HG02678 (cell line): ENCODE data around the gene YBEY.

ENCODE experiments used
- ATAC-seq: cut with Tn5 transposase; IDR thresholded peaks from one replicate; pipeline ENCODE4 v1.9.1; 2021; ENCODE audit warnings: mild to moderate bottlenecking, moderate library complexity; ENCODE audit not compliant: unreplicated experiment

The YBEY gene

DNA sequence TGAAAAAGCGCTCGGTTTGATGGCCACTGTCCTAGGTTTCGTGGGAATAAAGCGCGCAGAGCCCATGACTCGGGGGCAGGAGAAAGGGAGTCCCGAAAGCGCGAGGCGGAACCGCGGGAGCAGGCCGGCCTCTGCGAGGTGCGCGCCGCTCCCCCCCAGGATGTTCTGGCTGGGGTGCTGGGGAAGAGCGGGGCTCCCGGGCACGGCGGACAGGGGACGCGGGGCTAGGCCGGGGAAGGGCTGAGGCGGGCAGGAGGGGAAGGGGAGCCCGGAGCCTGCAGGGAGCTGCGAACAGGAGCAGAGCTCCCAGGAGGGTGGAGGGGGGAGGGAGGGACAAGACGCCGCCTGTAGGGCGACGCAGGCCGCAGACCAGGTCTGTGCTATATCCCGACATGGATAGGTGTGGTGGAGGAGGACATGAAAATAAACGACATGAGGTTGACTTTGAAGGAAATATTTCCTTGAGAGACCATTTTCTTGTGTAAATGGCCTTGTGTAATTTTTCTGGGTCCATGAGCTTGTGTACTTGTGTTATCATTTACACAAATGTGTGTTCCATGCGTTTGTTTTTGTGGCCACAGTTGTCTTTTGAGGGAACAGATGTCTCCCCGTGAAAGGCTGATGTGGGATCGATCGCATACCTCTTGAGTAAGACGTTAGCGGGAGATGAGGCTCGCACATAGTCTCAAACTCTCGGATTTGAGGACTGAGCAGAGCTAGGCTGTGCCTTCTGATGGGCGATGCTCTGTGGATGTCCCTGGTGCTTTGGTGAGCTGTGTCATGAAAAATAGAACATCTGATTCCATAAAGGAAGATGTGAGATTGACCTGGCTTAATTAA lies 39.2 kb downstream of the YBEY start:
- ATAC-seq = no peak

DNA sequence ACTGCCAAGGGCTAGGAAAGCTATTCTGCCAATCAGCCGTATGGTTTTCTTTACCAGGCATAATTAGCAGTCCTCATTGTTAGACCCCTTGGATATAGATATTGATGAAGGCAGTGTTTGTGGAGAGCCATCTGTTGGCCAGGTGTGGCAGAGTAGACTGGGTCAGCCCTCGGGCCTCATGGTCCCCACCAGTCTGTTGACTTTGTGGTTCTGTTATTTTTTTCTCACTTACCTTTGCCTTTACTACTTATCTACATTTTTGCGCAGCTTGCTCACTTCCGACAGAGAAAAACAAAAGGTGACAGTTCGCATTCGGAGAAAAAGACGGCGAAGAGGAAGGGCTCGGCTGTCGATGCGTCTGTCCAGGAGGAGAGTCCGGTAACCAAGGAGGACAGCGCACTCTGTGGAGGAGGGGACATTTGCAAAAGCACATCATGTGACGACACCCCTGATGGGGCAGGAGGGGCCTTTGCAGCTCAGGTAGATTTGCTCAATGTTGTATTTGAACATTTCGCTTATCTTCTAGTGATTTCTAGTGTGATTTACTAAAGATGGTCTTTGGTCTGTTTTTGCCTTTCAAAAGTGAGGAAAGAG lies 40.1 kb downstream of the YBEY start:
- ATAC-seq = no peak

DNA sequence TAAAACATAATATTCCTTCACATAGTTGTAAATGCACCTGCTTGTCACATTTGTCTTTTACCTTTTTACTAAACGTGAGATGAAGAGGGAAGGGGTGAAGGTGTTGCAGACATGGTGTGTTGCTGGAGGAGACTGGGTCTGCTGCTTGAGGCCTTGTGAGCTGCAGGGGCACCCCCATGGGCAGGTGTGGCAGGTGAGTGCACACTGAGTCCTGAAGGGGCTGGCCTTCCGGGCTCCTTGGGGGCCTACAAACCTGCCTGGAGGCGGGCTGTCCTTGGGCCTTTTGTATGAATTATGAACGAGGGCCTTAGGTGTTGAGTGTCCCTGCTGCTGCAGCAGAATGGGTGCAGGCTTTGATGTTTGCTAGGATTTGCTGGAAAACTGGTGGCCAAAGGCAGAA lies 41.6 kb downstream of the YBEY start:
- no peak for ATAC-seq

DNA sequence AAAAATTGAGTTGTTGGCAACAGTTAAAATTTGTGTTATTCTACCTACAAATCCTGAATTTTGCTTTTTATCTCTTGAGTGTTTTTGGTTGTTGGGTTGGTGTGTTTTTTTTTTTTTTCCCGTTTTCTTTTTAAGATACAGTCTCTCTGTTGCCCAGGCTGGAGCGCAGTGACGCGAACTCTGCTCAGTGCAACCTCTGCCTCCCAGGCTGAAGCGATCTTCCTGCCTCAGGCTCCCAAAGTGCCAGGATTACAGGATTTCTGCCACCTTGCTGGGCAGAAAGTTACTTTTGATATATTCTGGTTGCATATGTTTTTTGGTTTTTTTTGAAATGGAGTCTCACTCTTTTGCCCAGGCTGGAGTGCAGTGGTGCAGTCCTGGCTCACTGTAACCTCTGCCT lies 42.0 kb downstream of the YBEY start:
- ATAC-seq = no peak

DNA sequence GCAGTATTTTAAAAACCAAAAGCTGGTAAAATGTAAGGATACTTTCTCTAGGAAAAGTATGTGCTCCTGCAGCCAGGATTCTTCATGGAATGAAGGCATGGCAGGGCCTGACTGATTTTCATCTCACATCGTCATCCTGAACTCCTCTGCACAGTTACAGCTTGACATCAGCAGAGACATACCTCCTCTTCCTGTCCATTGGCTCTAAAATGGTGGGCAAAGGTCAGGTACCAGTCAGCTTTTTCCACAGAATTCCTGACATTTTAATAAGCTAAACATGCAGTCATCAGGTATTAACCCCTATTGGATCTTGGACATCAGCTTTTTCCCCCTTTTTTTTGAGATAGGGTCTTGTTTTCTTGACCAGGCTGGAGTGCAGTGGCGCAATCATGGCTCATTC lies 43.7 kb downstream of the YBEY start:
- ATAC-seq = no peak

DNA sequence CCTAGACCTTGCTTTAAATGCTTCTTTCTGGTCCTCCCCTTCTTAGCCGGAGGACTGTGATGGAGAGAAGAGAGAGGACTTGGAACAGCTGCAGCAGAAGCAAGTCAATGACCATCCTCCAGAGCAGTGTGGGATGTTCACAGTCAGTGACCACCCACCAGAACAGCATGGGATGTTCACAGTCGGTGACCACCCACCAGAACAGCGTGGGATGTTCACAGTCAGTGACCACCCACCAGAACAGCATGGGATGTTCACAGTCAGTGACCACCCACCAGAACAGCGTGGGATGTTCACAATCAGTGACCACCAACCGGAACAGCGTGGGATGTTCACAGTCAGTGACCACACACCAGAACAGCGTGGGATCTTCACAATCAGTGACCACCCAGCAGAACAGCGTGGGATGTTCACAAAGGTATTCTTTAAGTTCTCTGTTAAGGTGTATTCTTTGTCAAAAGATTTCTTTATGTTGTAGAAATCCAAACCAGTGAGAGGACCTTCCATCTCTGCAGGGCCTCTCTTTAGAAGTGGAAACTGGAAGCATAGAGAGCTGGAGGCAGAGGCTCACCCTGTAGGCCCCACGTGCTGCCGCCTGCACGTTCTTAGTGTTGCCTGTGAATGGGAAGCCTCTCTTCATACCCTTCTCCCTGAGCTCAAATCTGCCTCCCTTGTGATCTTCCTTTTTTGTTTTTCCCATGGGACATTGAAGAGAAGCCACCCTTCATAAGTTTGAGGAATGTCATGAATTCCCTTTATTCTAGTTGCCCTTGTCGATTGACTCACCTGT lies 48.4 kb downstream of the YBEY start:
- no peak for ATAC-seq

DNA sequence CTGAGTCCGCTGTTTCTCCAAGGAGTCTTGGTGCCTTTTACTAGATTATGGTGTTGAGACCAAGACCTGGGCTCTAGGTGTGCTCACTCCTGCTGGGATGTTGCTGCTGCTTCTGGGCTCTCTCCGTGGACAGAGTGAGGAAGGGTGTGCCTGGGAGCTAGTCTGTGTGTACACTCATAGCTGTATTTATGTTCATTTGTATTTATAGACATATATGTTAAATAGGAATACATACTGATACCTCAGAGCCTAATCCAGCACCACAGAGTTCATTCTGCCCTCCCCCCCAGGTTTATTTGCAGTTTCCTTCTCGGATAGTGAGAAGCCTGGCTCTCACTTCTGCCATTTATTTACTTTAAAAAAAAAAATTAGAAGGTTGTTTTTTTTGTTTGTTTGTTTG lies 50.5 kb downstream of the YBEY start:
- ATAC-seq = no peak

DNA sequence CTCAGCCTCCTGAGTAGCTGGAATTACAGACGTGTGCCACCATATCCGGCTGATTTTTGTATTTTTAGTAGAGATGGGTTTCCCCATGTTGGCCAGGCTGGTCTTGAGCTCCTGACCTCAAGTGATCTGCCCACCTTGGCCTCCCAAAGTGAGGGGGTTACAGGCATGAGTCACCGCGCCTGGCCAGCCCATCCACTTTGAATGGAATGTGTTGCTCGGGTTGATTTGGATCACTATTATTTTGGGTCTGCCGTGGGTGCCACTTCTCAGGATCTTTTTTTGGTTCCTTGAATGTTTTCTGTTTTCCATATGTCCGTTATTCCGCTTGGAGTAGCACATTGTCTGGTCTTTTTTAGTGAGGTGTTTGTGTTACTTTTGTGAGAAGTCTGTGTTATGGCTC lies 54.9 kb downstream of the YBEY start:
- no peak for ATAC-seq

DNA sequence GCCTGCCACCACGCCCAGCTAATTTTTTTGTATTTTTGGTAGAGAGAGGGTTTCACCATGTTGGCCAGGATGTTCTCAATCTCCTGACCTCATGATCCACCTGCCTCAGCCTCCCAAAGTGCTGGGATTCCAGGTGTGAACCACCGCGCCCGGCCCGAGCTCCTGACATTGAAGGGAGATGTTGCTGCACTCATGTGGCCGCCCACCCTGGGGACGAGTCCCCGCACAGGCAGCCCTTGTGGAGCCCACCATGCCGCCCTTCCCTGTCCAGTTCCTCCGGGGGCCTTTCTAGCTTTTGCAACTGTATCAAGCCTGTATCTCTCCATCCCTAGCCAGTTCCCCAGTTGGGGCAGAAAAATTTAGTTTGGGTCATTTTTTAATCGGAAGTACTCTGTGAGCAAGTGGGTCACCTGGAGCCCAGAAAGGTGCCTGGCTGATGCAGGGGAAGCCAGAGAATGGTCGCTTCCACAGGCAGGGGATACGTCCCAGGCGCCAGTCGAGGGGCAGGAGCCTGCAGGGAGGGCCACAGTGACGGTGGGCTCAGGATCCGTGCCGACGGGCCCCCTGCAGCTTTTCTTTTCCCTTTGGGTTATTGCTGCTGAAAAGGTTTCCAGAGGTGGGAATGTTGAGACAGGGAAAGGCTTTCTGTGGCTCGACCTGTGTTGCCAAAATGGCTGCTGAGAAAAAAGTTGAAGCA lies 58.2 kb downstream of the YBEY start:
- no peak for ATAC-seq

DNA sequence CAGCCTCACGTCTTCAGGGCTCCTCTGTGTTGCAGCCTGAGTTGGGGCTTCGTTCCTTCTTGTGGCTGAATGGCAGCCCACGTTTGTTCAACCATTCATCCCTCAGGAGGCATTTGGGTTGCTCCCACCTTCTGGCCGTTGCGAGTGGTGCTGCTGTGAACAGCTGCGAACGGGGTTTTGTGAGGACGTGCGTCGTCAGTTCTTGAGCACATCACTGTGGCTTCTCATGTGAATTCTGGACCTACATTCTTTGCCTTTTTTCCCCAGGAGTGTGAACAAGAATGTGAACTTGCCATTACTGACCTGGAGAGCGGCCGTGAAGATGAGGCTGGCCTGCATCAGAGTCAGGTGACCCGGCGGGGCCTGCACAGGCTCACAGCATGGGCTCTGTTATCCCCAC lies 59.7 kb downstream of the YBEY start:
- no peak for ATAC-seq

DNA sequence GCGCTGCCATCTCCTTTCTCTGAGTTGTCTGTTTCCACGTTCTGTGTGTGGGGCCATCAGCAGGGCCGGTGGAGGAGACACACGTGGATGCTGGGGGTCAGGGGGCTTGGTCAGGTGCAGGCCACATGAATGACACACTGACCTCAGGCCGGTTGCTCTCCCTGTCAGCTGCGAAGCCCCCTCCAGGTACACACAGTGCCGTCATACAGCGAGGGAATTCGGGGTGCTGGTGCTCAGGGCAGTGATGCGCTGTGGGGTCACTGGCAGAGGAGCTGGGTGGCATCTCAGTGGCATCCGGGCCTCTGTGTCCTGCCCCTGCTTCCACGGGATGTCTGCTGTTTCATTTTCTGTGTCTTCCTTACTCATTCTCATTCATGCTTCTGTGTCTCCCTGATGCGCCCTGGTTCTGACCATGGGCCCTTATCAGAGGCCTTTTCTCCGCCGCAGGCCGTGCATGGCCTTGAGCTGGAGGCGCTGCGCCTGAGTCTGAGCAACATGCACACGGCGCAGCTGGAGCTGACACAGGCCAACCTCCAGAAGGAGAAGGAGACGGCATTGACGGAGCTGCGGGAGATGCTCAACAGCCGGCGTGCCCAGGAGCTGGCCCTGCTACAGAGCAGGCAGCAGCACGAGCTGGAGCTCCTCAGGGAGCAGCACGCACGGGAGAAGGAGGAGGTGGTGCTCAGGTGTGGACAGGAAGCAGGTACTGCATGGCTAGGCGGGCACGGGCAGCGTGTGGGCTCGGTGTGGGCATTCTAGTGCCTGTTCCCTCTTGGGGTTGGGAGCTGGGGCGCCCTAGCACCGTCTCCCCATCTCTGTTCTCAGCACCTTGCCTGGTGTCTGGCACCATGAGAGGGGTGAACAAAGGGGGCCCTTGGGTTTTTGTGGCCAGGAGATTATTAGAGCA lies 60.4 kb downstream of the YBEY start:
- no peak for ATAC-seq

DNA sequence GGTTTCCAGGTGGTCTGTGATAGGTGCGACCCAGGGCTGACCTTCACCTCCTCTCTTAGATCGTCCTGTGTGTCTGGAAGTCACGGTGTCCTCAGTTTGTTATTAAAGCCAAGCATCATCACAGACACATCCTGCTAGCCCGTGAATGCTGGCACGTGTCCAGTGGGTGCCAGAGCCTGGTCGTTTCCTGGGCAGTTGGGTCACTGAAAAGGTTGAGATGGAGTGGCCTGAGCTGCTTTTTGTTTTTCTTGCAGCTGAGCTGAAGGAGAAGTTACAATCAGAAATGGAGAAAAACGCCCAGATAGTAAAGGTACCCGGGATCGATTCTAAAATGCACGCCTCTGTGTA lies 61.0 kb downstream of the YBEY start:
- no peak for ATAC-seq
